Prostate gland (tissue), 2 donors: ENCODE measurements around the gene ZHX3.

Experiments used
- POLR2AphosphoS5 ChIP-seq: sonication (generic); formaldehyde crosslinking; IDR thresholded peaks from one replicate; pipeline ENCODE4 v1.6.1; 2017; ENCODE audit warnings: antibody characterized with exemption
- TF ChIP-seq, protein P1 (sequence below), 4 experiments: fragments of 200-600 bp in 2 of 4; fragments of 450-650 bp in 2 of 4; sonication (generic) in 2 of 4; IDR thresholded peaks; 1 replicate in 3 of 4; 2 replicates in 1 of 4; pipeline ENCODE4 v1.5.1; 2016 to 2019; ENCODE audit warnings: antibody characterized with exemption in 4 of 4, mild to moderate bottlenecking in 2 of 4, moderate library complexity in 2 of 4

DNA sequence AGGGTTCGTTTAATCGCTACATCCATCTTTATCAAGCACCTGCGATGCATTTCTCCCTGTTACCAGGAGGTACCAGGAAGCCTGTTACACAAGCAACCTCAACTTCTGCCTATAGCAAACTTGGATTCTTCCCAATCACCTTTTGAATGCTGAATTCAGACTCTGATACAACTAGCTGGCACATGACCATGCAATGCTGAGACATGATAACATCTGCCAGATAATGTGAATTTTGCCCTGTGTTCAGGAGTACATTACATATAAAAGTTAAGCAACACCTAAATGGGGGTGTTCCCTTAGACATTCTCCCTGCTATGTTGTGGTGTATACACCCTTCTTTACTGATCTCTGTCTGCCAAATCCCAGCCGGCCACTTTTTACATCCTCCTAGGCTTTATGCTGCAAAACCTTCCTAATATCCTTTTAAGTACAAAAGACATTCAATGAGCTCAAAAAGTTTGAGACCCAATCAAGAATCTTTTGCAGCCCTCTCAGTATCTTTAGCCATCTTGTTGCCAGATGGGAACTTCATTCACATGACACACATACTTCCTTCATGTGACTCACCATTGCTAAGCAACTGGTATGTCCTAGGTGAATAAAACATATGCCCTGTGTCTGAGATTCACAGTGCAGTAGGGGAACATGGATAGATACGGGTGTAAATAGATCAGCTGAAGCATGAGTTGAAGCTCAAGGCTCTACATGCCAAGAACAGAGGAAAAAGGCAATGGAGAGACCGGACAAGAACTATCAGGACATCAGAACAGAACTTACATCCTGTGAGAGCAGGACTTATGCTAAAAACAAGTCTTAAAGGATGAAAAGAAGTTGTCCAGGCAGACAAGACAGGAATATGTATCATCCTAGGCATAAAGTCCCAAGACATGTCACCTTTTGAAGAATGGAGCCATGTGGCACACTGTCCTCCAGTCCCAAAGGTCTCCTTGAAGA is 84.3 kb downstream of the ZHX3 start:
- TF ChIP-seq, protein P1, sequence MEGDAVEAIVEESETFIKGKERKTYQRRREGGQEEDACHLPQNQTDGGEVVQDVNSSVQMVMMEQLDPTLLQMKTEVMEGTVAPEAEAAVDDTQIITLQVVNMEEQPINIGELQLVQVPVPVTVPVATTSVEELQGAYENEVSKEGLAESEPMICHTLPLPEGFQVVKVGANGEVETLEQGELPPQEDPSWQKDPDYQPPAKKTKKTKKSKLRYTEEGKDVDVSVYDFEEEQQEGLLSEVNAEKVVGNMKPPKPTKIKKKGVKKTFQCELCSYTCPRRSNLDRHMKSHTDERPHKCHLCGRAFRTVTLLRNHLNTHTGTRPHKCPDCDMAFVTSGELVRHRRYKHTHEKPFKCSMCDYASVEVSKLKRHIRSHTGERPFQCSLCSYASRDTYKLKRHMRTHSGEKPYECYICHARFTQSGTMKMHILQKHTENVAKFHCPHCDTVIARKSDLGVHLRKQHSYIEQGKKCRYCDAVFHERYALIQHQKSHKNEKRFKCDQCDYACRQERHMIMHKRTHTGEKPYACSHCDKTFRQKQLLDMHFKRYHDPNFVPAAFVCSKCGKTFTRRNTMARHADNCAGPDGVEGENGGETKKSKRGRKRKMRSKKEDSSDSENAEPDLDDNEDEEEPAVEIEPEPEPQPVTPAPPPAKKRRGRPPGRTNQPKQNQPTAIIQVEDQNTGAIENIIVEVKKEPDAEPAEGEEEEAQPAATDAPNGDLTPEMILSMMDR (IDR thresholded peaks at IDR 0.05), result no peak
- no peak for TF ChIP-seq POLR2AphosphoS5
